OCI-LY7 (cell line): ENCODE measurements around the gene DESI1.
"Not testable (repeated sequence)": the region's sequence is repeated elsewhere in the genome, so short reads cannot be mapped to it uniquely, and the experiment has no call there.

ENCODE experiments used
- EZH2phosphoT487 ChIP-seq: fragments of 200-600 bp; sonication (generic); IDR thresholded peaks from 2 replicates; pipeline ENCODE4 v1.6.1; 2018; ENCODE audit warnings: low read depth, borderline replicate concordance, mild to moderate bottlenecking, mixed run types, antibody characterized with exemption, low read length, moderate library complexity, mixed read lengths
- TF ChIP-seq, protein P1 (sequence below): fragments of 200-600 bp; sonication (generic); conservative IDR thresholded peaks from 2 replicates; pipeline ENCODE4 v1.5.1; 2014; ENCODE audit warnings: mild to moderate bottlenecking, antibody characterized with exemption, low read length, moderate library complexity, mixed read lengths

DNA sequence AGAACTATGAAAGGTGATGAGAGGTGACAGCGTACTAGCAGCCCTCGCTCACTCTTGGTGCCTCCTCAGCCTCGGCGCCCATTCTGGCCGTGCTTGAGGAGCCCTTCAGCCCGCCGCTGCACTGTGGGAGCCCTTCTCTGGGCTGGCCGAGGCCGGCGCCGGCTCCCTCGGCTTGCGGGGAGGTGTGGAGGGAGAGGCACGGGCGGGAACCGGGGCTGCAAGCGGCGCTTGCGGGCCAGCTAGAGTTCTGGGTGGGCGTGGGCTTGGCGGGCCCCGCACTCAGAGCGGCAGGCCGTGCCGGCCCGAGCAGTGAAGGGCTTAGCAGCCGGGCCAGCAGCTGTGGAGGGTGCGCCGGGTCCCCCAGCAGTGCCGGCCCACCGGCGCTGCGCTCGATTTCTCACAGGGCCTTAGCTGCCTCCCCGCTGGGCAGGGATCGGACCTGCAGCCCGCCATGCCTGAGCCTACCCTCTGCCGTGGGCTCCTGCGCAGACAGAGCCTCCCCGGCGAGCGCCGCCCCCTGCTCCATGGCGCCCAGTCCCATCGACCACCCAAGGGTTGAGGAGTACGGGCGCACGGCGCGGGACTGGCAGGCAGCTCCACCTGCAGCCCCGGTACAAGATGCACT lies 27.4 kb downstream of the DESI1 start:
- TF ChIP-seq, protein P1, sequence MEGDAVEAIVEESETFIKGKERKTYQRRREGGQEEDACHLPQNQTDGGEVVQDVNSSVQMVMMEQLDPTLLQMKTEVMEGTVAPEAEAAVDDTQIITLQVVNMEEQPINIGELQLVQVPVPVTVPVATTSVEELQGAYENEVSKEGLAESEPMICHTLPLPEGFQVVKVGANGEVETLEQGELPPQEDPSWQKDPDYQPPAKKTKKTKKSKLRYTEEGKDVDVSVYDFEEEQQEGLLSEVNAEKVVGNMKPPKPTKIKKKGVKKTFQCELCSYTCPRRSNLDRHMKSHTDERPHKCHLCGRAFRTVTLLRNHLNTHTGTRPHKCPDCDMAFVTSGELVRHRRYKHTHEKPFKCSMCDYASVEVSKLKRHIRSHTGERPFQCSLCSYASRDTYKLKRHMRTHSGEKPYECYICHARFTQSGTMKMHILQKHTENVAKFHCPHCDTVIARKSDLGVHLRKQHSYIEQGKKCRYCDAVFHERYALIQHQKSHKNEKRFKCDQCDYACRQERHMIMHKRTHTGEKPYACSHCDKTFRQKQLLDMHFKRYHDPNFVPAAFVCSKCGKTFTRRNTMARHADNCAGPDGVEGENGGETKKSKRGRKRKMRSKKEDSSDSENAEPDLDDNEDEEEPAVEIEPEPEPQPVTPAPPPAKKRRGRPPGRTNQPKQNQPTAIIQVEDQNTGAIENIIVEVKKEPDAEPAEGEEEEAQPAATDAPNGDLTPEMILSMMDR, result not testable (repeated sequence)
- not testable (repeated sequence) for TF ChIP-seq EZH2phosphoT487
